ENCODE measurements around the gene HLA-DRA.

- TF ChIP-seq CTCF (IDR thresholded peaks at IDR 0.05) (no peak), EZH2 (IDR thresholded peaks at IDR 0.05) (no peak), EZH2phosphoT487 (IDR thresholded peaks at IDR 0.05) (no peak)
Measured at GRCh38 chr6:32439139-32439538, 548 bp upstream of the HLA-DRA start.

Measured in neural progenitor cell (in vitro differentiated cells).